Loucy (cell line): ENCODE measurements around the gene TFAM.

ENCODE experiments used
- H2AFZ ChIP-seq: fragments of 200-600 bp; sonication (generic); 2 replicates; pipeline ENCODE4 v1.6.0; 2016; ENCODE audit warnings: antibody characterized with exemption, mild to moderate bottlenecking, low read length, moderate library complexity
- H3F3A ChIP-seq: fragments of 200-600 bp; 2 replicates; pipeline ENCODE4 v1.6.0; 2016; ENCODE audit warnings: antibody characterized with exemption, low read depth, mild to moderate bottlenecking
- H3K27me3 ChIP-seq: fragments of 200-600 bp; sonication (generic); 2 replicates; pipeline ENCODE4 v1.6.1; 2014; ENCODE audit warnings: low read length, mild to moderate bottlenecking; ENCODE audit not compliant: insufficient read depth, poor library complexity, severe bottlenecking
- H3K36me3 ChIP-seq: fragments of 200-600 bp; sonication (generic); 2 replicates; pipeline ENCODE4 v1.6.1; 2016; ENCODE audit warnings: low read length; ENCODE audit not compliant: insufficient read depth
- H3K4me1 ChIP-seq: fragments of 200-600 bp; sonication (generic); 2 replicates; pipeline ENCODE4 v1.5.1; 2014; ENCODE audit warnings: low read length, mild to moderate bottlenecking; ENCODE audit not compliant: insufficient read depth, poor library complexity, severe bottlenecking
- H3K4me2 ChIP-seq: fragments of 200-600 bp; sonication (generic); 2 replicates; pipeline ENCODE4 v1.6.0; 2014; ENCODE audit warnings: antibody characterized with exemption, low read length, low read depth, mild to moderate bottlenecking; ENCODE audit not compliant: poor library complexity, severe bottlenecking
- H3K4me3 ChIP-seq: fragments of 200-600 bp; sonication (generic); 2 replicates; pipeline ENCODE4 v1.5.1; 2014; ENCODE audit warnings: low read length, mild to moderate bottlenecking, mixed read lengths; ENCODE audit not compliant: poor library complexity, severe bottlenecking
- H3K79me2 ChIP-seq: fragments of 200-600 bp; sonication (generic); 2 replicates; pipeline ENCODE4 v1.6.1; 2014; ENCODE audit warnings: low read length; ENCODE audit not compliant: insufficient read depth
- H3K9ac ChIP-seq: fragments of 200-600 bp; sonication (generic); 2 replicates; pipeline ENCODE4 v1.6.0; 2014; ENCODE audit warnings: mild to moderate bottlenecking, low read depth, low read length, moderate library complexity; ENCODE audit not compliant: poor library complexity, severe bottlenecking
- H3K9me2 ChIP-seq: fragments of 200-600 bp; sonication (generic); replicated peaks from 2 replicates; pipeline ENCODE4 v1.6.1; 2016; ENCODE audit warnings: low read depth, low read length, mixed read lengths
- H3K9me3 ChIP-seq: fragments of 200-600 bp; sonication (generic); 2 replicates; pipeline ENCODE4 v1.6.1; 2014; ENCODE audit warnings: mild to moderate bottlenecking, antibody characterized with exemption, low read length, low read depth; ENCODE audit not compliant: insufficient read depth
- H4K20me1 ChIP-seq: fragments of 200-600 bp; sonication (generic); 2 replicates; pipeline ENCODE4 v1.6.0; 2014; ENCODE audit warnings: antibody characterized with exemption, low read length, mild to moderate bottlenecking; ENCODE audit not compliant: insufficient read depth, poor library complexity, severe bottlenecking
- EZH2phosphoT487 ChIP-seq: fragments of 200-600 bp; IDR thresholded peaks from 2 replicates; pipeline ENCODE4 v1.6.1; 2018; ENCODE audit warnings: antibody characterized with exemption, mild to moderate bottlenecking, moderate library complexity, borderline replicate concordance
- TF ChIP-seq, protein P1 (sequence below): fragments of 200-600 bp; sonication (generic); conservative IDR thresholded peaks from 2 replicates; pipeline ENCODE4 v1.5.1; 2014; ENCODE audit warnings: mild to moderate bottlenecking, antibody characterized with exemption, low read length

TFAM gene

DNA sequence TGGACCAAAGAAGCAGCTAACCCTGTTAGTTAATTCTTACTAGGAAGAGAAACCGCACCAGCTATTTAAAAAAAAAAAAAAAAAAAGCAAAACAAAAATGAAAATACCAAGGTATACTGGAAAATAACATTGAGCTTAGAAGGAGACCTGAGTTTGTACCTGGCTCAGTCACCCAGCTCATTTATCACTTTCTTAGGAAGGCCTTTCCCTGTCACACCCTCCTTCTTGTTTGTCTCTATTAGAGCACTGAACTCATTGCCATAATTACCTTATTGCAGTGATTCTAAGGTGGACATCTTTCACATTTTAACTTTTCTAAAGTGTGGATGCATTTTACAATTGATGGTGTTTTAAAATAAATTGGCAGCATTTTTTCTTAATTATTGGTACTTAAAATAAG lies 26.3 kb upstream of the TFAM start:
- TF ChIP-seq EZH2phosphoT487: no peak
- Histone ChIP-seq H3K27me3 (no peaks in the 10 kb centered on the region), H4K20me1 (peaks cover 15% of the 10 kb centered on the region), H3K36me3 (peaks cover 11% of the 10 kb centered on the region; the same call in 1 of the 2 replicates), H3K79me2 (no peaks in the 10 kb centered on the region; the same call in 1 of the 2 replicates), H3K9ac (no peak overlapping the region), H3K9me2 (no peaks in the 10 kb centered on the region), H3K4me2 (no peak overlapping the region), H2AFZ (no peak overlapping the region), H3K4me1 (peaks cover 6% of the 10 kb centered on the region), H3K9me3 (no peaks in the 10 kb centered on the region), H3K4me3 (no peak overlapping the region), H3F3A (no peaks in the 10 kb centered on the region)

GRCh38 chr10:58359541-58359940 lies 25.7 kb upstream of the TFAM start:
- Histone ChIP-seq H3K4me2 (no peak overlapping the region), H3K9ac (no peak overlapping the region), H3K79me2 (no peaks in the 10 kb centered on the region; the same call in 1 of the 2 replicates), H3K4me1 (peaks cover 6% of the 10 kb centered on the region), H2AFZ (no peak overlapping the region), H3K36me3 (peaks cover 12% of the 10 kb centered on the region; the same call in 1 of the 2 replicates), H3F3A (no peaks in the 10 kb centered on the region), H3K9me2 (no peaks in the 10 kb centered on the region), H4K20me1 (peaks cover 15% of the 10 kb centered on the region), H3K9me3 (no peaks in the 10 kb centered on the region), H3K4me3 (no peak overlapping the region), H3K27me3 (no peaks in the 10 kb centered on the region)
- TF ChIP-seq, protein P1, sequence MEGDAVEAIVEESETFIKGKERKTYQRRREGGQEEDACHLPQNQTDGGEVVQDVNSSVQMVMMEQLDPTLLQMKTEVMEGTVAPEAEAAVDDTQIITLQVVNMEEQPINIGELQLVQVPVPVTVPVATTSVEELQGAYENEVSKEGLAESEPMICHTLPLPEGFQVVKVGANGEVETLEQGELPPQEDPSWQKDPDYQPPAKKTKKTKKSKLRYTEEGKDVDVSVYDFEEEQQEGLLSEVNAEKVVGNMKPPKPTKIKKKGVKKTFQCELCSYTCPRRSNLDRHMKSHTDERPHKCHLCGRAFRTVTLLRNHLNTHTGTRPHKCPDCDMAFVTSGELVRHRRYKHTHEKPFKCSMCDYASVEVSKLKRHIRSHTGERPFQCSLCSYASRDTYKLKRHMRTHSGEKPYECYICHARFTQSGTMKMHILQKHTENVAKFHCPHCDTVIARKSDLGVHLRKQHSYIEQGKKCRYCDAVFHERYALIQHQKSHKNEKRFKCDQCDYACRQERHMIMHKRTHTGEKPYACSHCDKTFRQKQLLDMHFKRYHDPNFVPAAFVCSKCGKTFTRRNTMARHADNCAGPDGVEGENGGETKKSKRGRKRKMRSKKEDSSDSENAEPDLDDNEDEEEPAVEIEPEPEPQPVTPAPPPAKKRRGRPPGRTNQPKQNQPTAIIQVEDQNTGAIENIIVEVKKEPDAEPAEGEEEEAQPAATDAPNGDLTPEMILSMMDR: no peak
- no peak for TF ChIP-seq EZH2phosphoT487

GRCh38 chr10:58360412-58361004 lies 24.7 kb upstream of the TFAM start:
- Histone ChIP-seq H3K9ac (no peak overlapping the region), H3K9me3 (no peaks in the 10 kb centered on the region), H3K4me1 (peaks cover 6% of the 10 kb centered on the region), H2AFZ (no peak overlapping the region), H4K20me1 (peaks cover 15% of the 10 kb centered on the region), H3K27me3 (no peaks in the 10 kb centered on the region), H3K36me3 (peaks cover 12% of the 10 kb centered on the region; the same call in 1 of the 2 replicates), H3K79me2 (no peaks in the 10 kb centered on the region; the same call in 1 of the 2 replicates), H3K4me2 (no peak overlapping the region), H3K9me2 (no peaks in the 10 kb centered on the region), H3K4me3 (no peak overlapping the region), H3F3A (no peaks in the 10 kb centered on the region)
- no peak for TF ChIP-seq EZH2phosphoT487
- TF ChIP-seq, protein P1: no peak

DNA sequence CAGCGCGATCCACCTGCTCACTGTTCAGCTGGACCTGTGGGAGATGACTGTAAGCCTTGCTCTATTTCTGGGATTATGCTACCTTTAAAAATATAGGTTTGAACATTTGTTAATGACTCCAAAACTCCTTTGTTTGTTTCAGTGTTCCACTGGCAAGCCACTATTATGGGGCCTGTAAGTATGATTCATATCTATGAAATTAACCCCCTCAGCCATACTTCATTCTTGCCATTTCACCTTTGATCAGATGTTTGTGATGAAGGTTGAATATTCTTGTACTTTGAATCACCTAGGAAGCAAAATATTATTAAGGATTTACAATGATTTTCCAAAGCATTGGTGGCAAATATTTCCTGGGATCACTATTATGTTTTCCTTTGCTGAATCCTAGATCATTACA lies 23.9 kb upstream of the TFAM start:
- no peaks in the 10 kb centered on the region for H3F3A ChIP-seq
- H2AFZ ChIP-seq: no peak overlapping the region
- H3K4me1 ChIP-seq: peaks cover 6% of the 10 kb centered on the region
- peaks cover 12% of the 10 kb centered on the region; the same call in 1 of the 2 replicates for H3K36me3 ChIP-seq
- no peaks in the 10 kb centered on the region for H3K27me3 ChIP-seq
- H3K9me3 ChIP-seq: no peaks in the 10 kb centered on the region
- no peaks in the 10 kb centered on the region; the same call in 1 of the 2 replicates for H3K79me2 ChIP-seq
- no peak overlapping the region for H3K4me3 ChIP-seq
- peaks cover 15% of the 10 kb centered on the region for H4K20me1 ChIP-seq
- TF ChIP-seq EZH2phosphoT487: no peak
- TF ChIP-seq, protein P1: no peak
- H3K4me2 ChIP-seq: no peak overlapping the region
- no peak overlapping the region for H3K9ac ChIP-seq
- H3K9me2 ChIP-seq: no peaks in the 10 kb centered on the region
